Psoas muscle (tissue), 8 donors: ENCODE measurements around the gene SV2B. TPM values are rescaled to one million over a fixed set of nuclear protein-coding genes. Genes with fewer than 3 reads are reported as not detected.

Source experiments
- ATAC-seq, 4 donors: fragments of 200-7000 bp; cut with Tn5 transposase; one replicate each; pipeline ENCODE4 v1.9.1; 2020; ENCODE audit warnings: moderate library complexity in 3 of 4, mild to moderate bottlenecking in 2 of 4
- DNase-seq, 2 donors: peaks; one replicate each; pipeline ENCODE4 v3.0.0-alpha.2; 2020
- H3K27ac ChIP-seq: fragments of 200-600 bp; one replicate; pipeline ENCODE4 v1.8.0; 2022
- H3K27me3 ChIP-seq, 3 donors: fragments of 200-600 bp in 1 of 3; one replicate each; pipeline versions ENCODE4 v1.6.1 to v1.8.0; 2013 to 2022; ENCODE audit warnings: low read length in 2 of 3, mild to moderate bottlenecking in 2 of 3, moderate library complexity in 1 of 3; ENCODE audit not compliant: insufficient read depth in 3 of 3
- H3K36me3 ChIP-seq, 2 donors: fragments of 200-600 bp in 1 of 2; one replicate each; pipeline versions ENCODE4 v1.6.1 to v1.8.0; 2013 to 2022; ENCODE audit warnings: low read depth in 1 of 2, mild to moderate bottlenecking in 1 of 2, moderate library complexity in 1 of 2; ENCODE audit not compliant: insufficient read depth in 1 of 2
- H3K4me1 ChIP-seq: fragments of 200-600 bp; one replicate; pipeline ENCODE4 v1.8.0; 2022
- H3K4me3 ChIP-seq: fragments of 200-600 bp; one replicate; pipeline ENCODE4 v1.8.0; 2022; ENCODE audit warnings: mild to moderate bottlenecking
- H3K9me3 ChIP-seq: fragments of 200-600 bp; one replicate; pipeline ENCODE4 v1.8.0; 2022
- CTCF ChIP-seq: fragments of 200-600 bp; IDR thresholded peaks from one replicate; pipeline ENCODE4 v1.8.0; 2022; ENCODE audit warnings: antibody characterized with exemption
- WGBS, 3 donors: extraction: QIAGEN DNeasy Blood & Tissue Kit; methylation state at CpG; one replicate each; pipeline versions ENCODE4 v1.1.6 to v1.1.7; 2013; 5-methylcytosine and 5-hydroxymethylcytosine counted together
- intact Hi-C, 2 donors: fragments of 100-400 bp; cut with DNase I; formaldehyde crosslinking; loops; one replicate each; pipeline versions ENCODE4 v1.11.0 to v1.14.2; 2022
- polyA plus RNA-seq, 3 donors: library from polyadenylated mRNA; stranded (reverse); fragments of 200-250 nt; gene quantifications; one replicate each; pipeline ENCODE4 v1.2.3, GENCODE V29; 2013
- total RNA-seq, 4 donors: library from RNA; stranded (reverse); fragmentation: NEBNext Ultra II Directional in 2 of 4; extraction: Animal tissue kit (Norgen Biotek cat#: 25700) in 2 of 4; gene quantifications; one replicate each; pipeline versions ENCODE4 v1.2.1 to v1.2.4, GENCODE V29; 2021 to 2023
- donor health status: healthy with polysubstance abuse.
- donor health status: DM: no; HTN: no; CAD: no; lungs with moderate emphysema.
- donor health status: Bipolar disorder and iron deficiency.
- donor health status: healthy.
- donor health status: DM: yes; HTN: yes; CAD: no.
- donor health status: DM: no; HTN: no; CAD: no.
- donor health status: DM: no; HTN: no; CAD: no.
- donor health status: DM: yes; HTN: yes; CAD: no.

The SV2B gene
- total and polyA plus RNA-seq, 7 donors = 0.25 to 10.1 (median 2.1) TPM

DNA sequence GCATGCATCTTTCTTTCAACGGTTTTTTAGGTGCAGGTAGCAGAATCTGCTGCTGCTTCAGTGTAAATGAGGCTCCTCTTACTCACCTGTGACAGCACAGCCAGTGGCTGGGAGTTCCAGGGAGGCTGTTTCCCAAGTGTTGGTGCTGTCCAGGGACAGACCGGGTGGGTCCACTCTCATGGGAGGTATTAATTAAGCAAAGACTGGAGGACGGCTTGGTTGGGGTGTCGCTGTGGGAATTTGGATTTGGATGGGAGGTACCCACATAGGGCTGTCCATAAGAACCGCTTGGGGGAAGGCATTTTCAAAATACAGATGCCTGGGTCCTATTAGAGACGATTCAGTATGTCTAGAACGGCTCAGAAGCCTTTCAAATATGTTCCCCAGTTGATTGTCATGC is 42.9 kb downstream of the SV2B start:
- intact Hi-C loops = loop anchor here in 1 of 2 donors (10.0 kb wide), 1 partner anchor 52 kb away; no protein-coding TSS in a partner anchor
- H3K27ac ChIP-seq = no peak overlapping the region
- H3K4me1 ChIP-seq = no peaks in the 10 kb centered on the region
- no peak for TF ChIP-seq CTCF
- ATAC-seq (no peak), DNase-seq (no peak)
- H3K9me3 ChIP-seq = peaks cover 5% of the 10 kb centered on the region
- no peak overlapping the region for H3K4me3 ChIP-seq
- no peaks in the 10 kb centered on the region for H3K36me3 ChIP-seq
- 70 to 72% (median 70%) methylated on average over 7 of the region's 7 CpGs for WGBS, 3 donors
- peaks cover 0 to 5% (median 0%) of the 10 kb centered on the region in 3 donors for H3K27me3 ChIP-seq

DNA sequence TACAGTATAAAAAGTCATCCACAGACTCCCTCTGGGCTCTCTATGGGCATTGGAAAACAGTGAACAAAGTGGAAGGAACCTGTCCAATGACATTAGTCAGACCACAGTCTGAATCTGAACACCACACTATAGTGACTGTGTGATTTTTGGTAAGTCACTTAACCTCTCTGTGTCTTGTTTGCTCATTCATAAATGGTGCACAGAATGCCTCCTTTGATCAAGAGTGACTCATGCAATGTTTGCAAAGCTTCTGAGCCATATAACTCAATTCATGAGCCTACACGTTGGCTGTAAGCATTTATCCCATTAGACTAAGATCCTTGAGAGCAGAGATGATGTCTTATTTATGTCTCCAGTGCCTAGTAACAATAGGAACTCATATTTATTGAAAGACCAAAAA is 46.7 kb downstream of the SV2B start:
- Histone ChIP-seq H3K4me1 (no peaks in the 10 kb centered on the region), H3K36me3 (no peaks in the 10 kb centered on the region), H3K9me3 (no peaks in the 10 kb centered on the region), H3K4me3 (no peak overlapping the region), H3K27ac (no peak overlapping the region), H3K27me3 (peaks cover 0 to 8% (median 0%) of the 10 kb centered on the region in 3 donors)
- WGBS, 3 donors = 68 to 79% (median 74%) methylated on average over 1 of the region's 1 CpG
- DNase-seq (no peak), ATAC-seq (no peak)
- TF ChIP-seq CTCF = no peak
- intact Hi-C loops = loop anchor here in 1 of 2 donors (10.0 kb wide), 1 partner anchor 48 kb away; no protein-coding TSS in a partner anchor

GRCh38 chr15:91148243-91148642 is 48.2 kb downstream of the SV2B start:
- no peak for ATAC-seq
- WGBS, 3 donors = 91 to 94% (median 92%) methylated on average over 4 of the region's 4 CpGs
- TF ChIP-seq CTCF = no peak
- Histone ChIP-seq H3K27ac (no peak overlapping the region), H3K4me1 (no peaks in the 10 kb centered on the region), H3K4me3 (no peak overlapping the region), H3K9me3 (no peaks in the 10 kb centered on the region), H3K27me3 (peaks cover 0 to 12% (median 0%) of the 10 kb centered on the region in 3 donors), H3K36me3 (no peaks in the 10 kb centered on the region)
- intact Hi-C loops = loop anchor here in 1 of 2 donors (10.0 kb wide), 1 partner anchor 47 kb away; no protein-coding TSS in a partner anchor
- DNase-seq = no peak

DNA sequence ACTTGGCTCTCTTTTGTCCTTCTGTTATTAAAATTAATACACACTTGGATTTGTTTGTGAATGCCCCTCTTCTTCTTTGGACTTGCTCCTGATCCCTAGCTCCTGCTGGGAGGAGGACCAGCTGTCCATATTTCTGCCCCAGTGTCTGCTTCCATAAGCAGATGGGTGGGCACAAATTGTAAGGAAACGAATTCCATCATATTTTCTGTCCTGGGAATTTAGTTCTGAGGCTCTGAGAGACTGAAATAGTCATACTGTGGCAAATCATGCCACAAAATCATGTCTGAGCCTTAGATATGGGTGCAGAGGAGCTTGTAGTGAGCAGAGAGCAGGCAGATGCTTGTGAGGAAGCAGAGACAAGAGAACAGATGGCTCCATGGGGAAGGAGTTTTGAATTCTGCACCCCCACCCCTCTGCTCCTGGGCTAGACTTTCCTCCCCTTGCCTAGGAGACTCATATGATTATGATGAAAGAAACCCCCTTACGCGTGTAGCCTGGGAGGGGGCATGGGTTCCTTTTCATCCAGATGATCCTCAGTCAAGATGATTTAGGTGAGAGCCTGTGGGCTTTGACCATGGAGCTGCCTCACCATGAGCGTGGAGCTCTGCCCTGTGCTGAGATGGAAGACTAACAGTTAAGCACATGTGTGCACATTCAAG is 50.6 kb downstream of the SV2B start:
- Histone ChIP-seq H3K9me3 (no peaks in the 10 kb centered on the region), H3K4me1 (no peaks in the 10 kb centered on the region), H3K27me3 (peaks cover 0 to 15% (median 0%) of the 10 kb centered on the region in 3 donors), H3K27ac (no peak overlapping the region), H3K4me3 (no peak overlapping the region), H3K36me3 (no peaks in the 10 kb centered on the region)
- TF ChIP-seq CTCF = no peak
- ATAC-seq (no peak), DNase-seq (no peak)
- 34 to 43% (median 38%) methylated on average over 4 of the region's 4 CpGs for WGBS, 3 donors
- intact Hi-C loops = no loop called here
